WTC11 (cell line): Measurements from ENCODE around the gene ABCA3. TPM values are rescaled to one million over a fixed set of nuclear protein-coding genes. Genes with fewer than 3 reads are reported as not detected.

ENCODE experiments used
- ATAC-seq: fragments of 200-7000 bp; cut with Tn5 transposase; 2 replicates; pipeline ENCODE4 v1.10.0; 2021; ENCODE audit warnings: mild to moderate bottlenecking, moderate library complexity
- CTCF ChIA-PET: fragments of 300-600 bp; sonication (Branson Sonifier 250); formaldehyde crosslinking; loops from one replicate; lab custom pipeline; 2021; ENCODE audit warnings: antibody characterized with exemption; lab: Charles Lee
- POLR2A ChIA-PET: fragments of 350-600 bp; sonication (Branson Sonifier 250); formaldehyde crosslinking; loops from one replicate; lab custom pipeline; 2021; ENCODE audit warnings: antibody characterized with exemption; lab: Charles Lee
- DNase-seq: peaks from one replicate; pipeline ENCODE4 v3.0.0; 2021; ENCODE audit warnings: low spot score
- H3K27ac Mint-ChIP-seq: 2 replicates; pipeline ENCODE4 v1.8.0; 2021; ENCODE audit warnings: mixed read lengths
- H3K27me3 Mint-ChIP-seq: 2 replicates; pipeline ENCODE4 v1.8.0; 2021; ENCODE audit warnings: low read depth, mild to moderate bottlenecking, moderate library complexity, mixed read lengths
- H3K36me3 Mint-ChIP-seq: 2 replicates; pipeline ENCODE4 v1.8.0; 2021; ENCODE audit warnings: mixed read lengths
- H3K4me1 Mint-ChIP-seq: 2 replicates; pipeline ENCODE4 v1.8.0; 2022; ENCODE audit warnings: mixed read lengths
- H3K4me3 Mint-ChIP-seq: 2 replicates; pipeline ENCODE4 v1.8.0; 2021; ENCODE audit warnings: mild to moderate bottlenecking, moderate library complexity, mixed read lengths
- H3K9me3 Mint-ChIP-seq: 2 replicates; pipeline ENCODE4 v1.8.0; 2021; ENCODE audit warnings: mixed read lengths
- CREM ChIP-seq: sonication (generic); formaldehyde crosslinking; IDR thresholded peaks from 2 replicates; pipeline ENCODE4 v1.8.1; 2022; ENCODE audit warnings: mild to moderate bottlenecking, missing genetic modification reagents, moderate library complexity
- ELF4 ChIP-seq: sonication (generic); formaldehyde crosslinking; IDR thresholded peaks from 2 replicates; pipeline ENCODE4 v1.8.1; 2022; ENCODE audit warnings: low read depth, mild to moderate bottlenecking, moderate library complexity, missing genetic modification reagents
- ESRRA ChIP-seq: sonication (generic); formaldehyde crosslinking; IDR thresholded peaks from 2 replicates; pipeline ENCODE4 v1.8.1; 2022; ENCODE audit warnings: mild to moderate bottlenecking, missing genetic modification reagents, borderline replicate concordance
- FOXP1 ChIP-seq: sonication (generic); formaldehyde crosslinking; IDR thresholded peaks from 2 replicates; pipeline ENCODE4 v1.8.0; 2022; ENCODE audit warnings: missing genetic modification reagents, mild to moderate bottlenecking, moderate library complexity, borderline replicate concordance
- GRHL2 ChIP-seq: fragments of 250-450 bp; sonication (Bioruptor Pico); IDR thresholded peaks from 2 replicates; pipeline ENCODE4 v1.8.0; 2022; ENCODE audit warnings: mild to moderate bottlenecking, moderate library complexity; ENCODE audit not compliant: insufficient replicate concordance, severe bottlenecking
- JAZF1 ChIP-seq: fragments of 250-450 bp; sonication (Bioruptor Pico); IDR thresholded peaks from 2 replicates; pipeline ENCODE4 v1.9.0; 2021; ENCODE audit warnings: moderate library complexity, mild to moderate bottlenecking, inconsistent platforms
- RELA ChIP-seq: sonication (generic); formaldehyde crosslinking; IDR thresholded peaks from 2 replicates; pipeline ENCODE4 v1.8.1; 2022; ENCODE audit warnings: missing genetic modification reagents, mild to moderate bottlenecking, borderline replicate concordance
- RORB ChIP-seq: fragments of 250-450 bp; sonication (Bioruptor Pico); IDR thresholded peaks from 2 replicates; pipeline ENCODE4 v1.9.0; 2021; ENCODE audit warnings: mild to moderate bottlenecking
- SMAD3 ChIP-seq: sonication (generic); formaldehyde crosslinking; IDR thresholded peaks from 2 replicates; pipeline ENCODE4 v1.8.0; 2022; ENCODE audit warnings: missing genetic modification reagents, mild to moderate bottlenecking, borderline replicate concordance
- SP1 ChIP-seq: sonication (generic); formaldehyde crosslinking; conservative IDR thresholded peaks from 2 replicates; pipeline ENCODE4 v1.8.1; 2022; ENCODE audit warnings: missing genetic modification reagents
- TCF7 ChIP-seq: sonication (generic); formaldehyde crosslinking; IDR thresholded peaks from 2 replicates; pipeline ENCODE4 v1.8.0; 2022; ENCODE audit warnings: mild to moderate bottlenecking, low read depth, missing genetic modification reagents, moderate library complexity
- TEAD1 ChIP-seq: sonication (generic); formaldehyde crosslinking; IDR thresholded peaks from 2 replicates; pipeline ENCODE4 v1.8.0; 2022; ENCODE audit warnings: mild to moderate bottlenecking, missing genetic modification reagents
- ZBTB21 ChIP-seq: sonication (generic); formaldehyde crosslinking; IDR thresholded peaks from 2 replicates; pipeline ENCODE4 v1.8.1; 2023; ENCODE audit warnings: mild to moderate bottlenecking, missing genetic modification reagents, borderline replicate concordance
- ZNF138 ChIP-seq: sonication (generic); formaldehyde crosslinking; conservative IDR thresholded peaks from 2 replicates; pipeline ENCODE4 v1.8.1; 2022; ENCODE audit warnings: mild to moderate bottlenecking, moderate library complexity, missing genetic modification reagents
- ZNF263 ChIP-seq: sonication (generic); formaldehyde crosslinking; IDR thresholded peaks from 2 replicates; pipeline ENCODE4 v1.8.1; 2022; ENCODE audit warnings: low read depth, mild to moderate bottlenecking, moderate library complexity, missing genetic modification reagents
- total RNA-seq: library from RNA; stranded (reverse); gene quantifications from 3 replicates; pipeline ENCODE4 v1.2.3, GENCODE V29; 2021
- TF ChIP-seq, protein P1 (sequence below): sonication (generic); formaldehyde crosslinking; IDR thresholded peaks from 2 replicates; pipeline ENCODE4 v1.8.0; 2023; ENCODE audit warnings: mild to moderate bottlenecking, missing genetic modification reagents
- TF ChIP-seq, protein P2 (sequence below): sonication (generic); formaldehyde crosslinking; IDR thresholded peaks from 2 replicates; pipeline ENCODE4 v1.8.1; 2023; ENCODE audit warnings: mild to moderate bottlenecking, missing genetic modification reagents, moderate library complexity
- TF ChIP-seq, protein P3 (sequence below): sonication (generic); formaldehyde crosslinking; IDR thresholded peaks from 2 replicates; pipeline ENCODE4 v1.8.1; 2023; ENCODE audit warnings: mild to moderate bottlenecking, missing genetic modification reagents
- TF ChIP-seq, protein P4 (sequence below): fragments of 250-450 bp; sonication (Bioruptor Pico); IDR thresholded peaks from 2 replicates; pipeline ENCODE4 v1.9.0; 2021; ENCODE audit warnings: moderate library complexity, mild to moderate bottlenecking, inconsistent platforms, borderline replicate concordance
- TF ChIP-seq, protein P5 (sequence below): sonication (generic); formaldehyde crosslinking; IDR thresholded peaks from 2 replicates; pipeline ENCODE4 v1.8.0; 2023; ENCODE audit warnings: missing genetic modification reagents, mild to moderate bottlenecking, borderline replicate concordance
- TF ChIP-seq, protein P6 (sequence below): fragments of 250-450 bp; sonication (Bioruptor Pico); IDR thresholded peaks from 2 replicates; pipeline ENCODE4 v1.9.0; 2021; ENCODE audit warnings: mild to moderate bottlenecking

ABCA3 gene
- total RNA-seq, 1 experiment from 2014 or later = 12.1 TPM

DNA sequence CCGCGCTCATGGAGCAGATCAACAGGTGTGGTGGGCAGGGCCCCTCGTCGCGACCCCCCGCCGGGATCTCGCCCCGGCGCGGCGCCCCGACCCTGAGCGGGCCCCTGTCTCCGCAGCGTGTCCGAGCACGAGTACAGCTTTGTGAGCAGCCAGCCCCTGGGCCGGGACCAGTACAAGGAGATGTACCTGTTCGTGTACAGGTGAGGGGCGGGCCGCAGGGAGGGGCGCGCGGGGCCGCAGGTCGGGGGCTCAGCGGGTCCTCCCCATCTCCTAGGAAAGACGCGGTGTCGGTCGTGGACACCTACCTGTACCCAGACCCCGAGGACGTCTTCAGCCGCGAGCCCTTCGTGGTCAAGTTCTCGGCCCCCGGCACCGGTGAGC lies 103.4 kb downstream of the ABCA3 start:
- peaks cover 16% of the 10 kb centered on the region for H3K27me3 Mint-ChIP-seq
- peak overlapping the region; percentile 55 for H3K4me3 Mint-ChIP-seq
- peaks cover 2% of the 10 kb centered on the region; the same call in 1 of the 2 replicates for H3K36me3 Mint-ChIP-seq
- H3K4me1 Mint-ChIP-seq = no peaks in the 10 kb centered on the region
- POLR2A ChIA-PET = interaction anchor here (0.5 to 4.1 kb wide), 5 partner anchors 12 to 41 kb away, joined by 3 to 28 read pairs (median 3); partner anchors contain the start of genes ECI1 and PGP
- DNase-seq = no peak
- no peak; the same call in 1 of the 2 replicates for ATAC-seq
- TF ChIP-seq ZNF263 (CRISPR knock-in tag) (0 out of 2 replicates have a peak, but pooled peaks have one; percentile 12), TCF7 (no peak)
- no peak overlapping the region for H3K27ac Mint-ChIP-seq
- CTCF ChIA-PET = interaction anchor here (0.9 to 4.5 kb wide), 6 partner anchors 14 to 264 kb away, joined by 3 to 51 read pairs (median 12); partner anchors contain the start of genes CASKIN1, ECI1 and PGP
- H3K9me3 Mint-ChIP-seq = no peaks in the 10 kb centered on the region

DNA sequence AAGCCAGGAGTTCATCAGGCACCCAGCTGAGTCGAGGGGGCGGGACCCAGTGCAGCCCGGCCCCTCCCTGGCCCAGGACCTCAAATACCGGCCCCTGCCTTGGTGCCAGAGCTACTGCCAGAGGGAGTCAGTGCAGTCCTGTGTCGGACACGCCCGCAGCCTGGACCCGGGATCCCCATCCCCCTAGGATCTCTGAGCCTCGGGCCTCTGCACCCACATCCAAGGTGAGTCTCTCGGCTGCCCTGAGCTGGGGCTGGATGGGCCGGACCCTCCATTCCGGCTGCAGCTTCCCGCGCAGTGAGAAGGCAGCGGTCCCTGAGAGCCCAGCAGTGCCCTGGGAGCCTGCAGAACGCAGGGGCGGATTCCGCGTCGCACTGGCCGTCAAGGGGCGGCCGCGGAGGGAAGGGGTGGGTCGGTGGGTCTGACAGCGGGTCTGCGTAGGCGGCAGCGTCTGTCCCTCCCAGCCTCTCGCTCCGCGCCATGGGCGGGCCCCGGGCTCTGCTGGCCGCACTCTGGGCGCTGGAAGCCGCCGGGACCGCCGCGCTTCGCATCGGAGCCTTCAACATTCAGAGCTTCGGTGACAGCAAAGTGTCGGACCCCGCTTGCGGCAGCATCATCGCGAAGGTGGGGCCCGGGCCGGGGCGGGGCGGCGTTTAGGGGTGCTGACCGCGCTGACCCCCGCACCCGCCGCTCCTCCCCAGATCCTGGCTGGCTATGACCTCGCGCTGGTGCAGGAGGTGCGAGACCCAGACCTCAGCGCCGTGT lies 104.0 kb downstream of the ABCA3 start, which contains the start of gene DNASE1L2:
Gene DNASE1L2, plus strand, starts transcription at position 108 of the 765 bp plus-strand sequence. Its CDS starts 373 bp downstream, at position 481.
- Mint-ChIP-seq H3K4me1 (no peaks in the 10 kb centered on the region), H3K36me3 (no peaks in the 10 kb centered on the region), H3K4me3 (peak within 1 kb of the TSS; percentile 55), H3K27ac (no peak within 1 kb of the TSS), H3K9me3 (no peaks in the 10 kb centered on the region), H3K27me3 (peaks cover 16% of the 10 kb centered on the region)
- ATAC-seq (peak; percentile 55), DNase-seq (peak; percentile 66)
- ChIA-PET CTCF (interaction anchor here (0.9 to 4.5 kb wide), 9 partner anchors 15 to 265 kb away, joined by 3 to 51 read pairs (median 4); partner anchors contain the start of genes CASKIN1, ECI1 and PGP), POLR2A (interaction anchor here (0.5 to 4.1 kb wide), 5 partner anchors 11 to 27 kb away, joined by 3 to 28 read pairs (median 7); partner anchors contain the start of genes ECI1 and PGP)
- no peak for TF ChIP-seq FOXP1
- TF ChIP-seq ELF4 (CRISPR knock-in tag) = no peak
- TF ChIP-seq, protein P1, sequence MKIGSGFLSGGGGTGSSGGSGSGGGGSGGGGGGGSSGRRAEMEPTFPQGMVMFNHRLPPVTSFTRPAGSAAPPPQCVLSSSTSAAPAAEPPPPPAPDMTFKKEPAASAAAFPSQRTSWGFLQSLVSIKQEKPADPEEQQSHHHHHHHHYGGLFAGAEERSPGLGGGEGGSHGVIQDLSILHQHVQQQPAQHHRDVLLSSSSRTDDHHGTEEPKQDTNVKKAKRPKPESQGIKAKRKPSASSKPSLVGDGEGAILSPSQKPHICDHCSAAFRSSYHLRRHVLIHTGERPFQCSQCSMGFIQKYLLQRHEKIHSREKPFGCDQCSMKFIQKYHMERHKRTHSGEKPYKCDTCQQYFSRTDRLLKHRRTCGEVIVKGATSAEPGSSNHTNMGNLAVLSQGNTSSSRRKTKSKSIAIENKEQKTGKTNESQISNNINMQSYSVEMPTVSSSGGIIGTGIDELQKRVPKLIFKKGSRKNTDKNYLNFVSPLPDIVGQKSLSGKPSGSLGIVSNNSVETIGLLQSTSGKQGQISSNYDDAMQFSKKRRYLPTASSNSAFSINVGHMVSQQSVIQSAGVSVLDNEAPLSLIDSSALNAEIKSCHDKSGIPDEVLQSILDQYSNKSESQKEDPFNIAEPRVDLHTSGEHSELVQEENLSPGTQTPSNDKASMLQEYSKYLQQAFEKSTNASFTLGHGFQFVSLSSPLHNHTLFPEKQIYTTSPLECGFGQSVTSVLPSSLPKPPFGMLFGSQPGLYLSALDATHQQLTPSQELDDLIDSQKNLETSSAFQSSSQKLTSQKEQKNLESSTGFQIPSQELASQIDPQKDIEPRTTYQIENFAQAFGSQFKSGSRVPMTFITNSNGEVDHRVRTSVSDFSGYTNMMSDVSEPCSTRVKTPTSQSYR (CRISPR knock-in tag) = 0 out of 2 replicates have a peak, but pooled peaks have one; percentile 16
- no peak for TF ChIP-seq ZNF138
- no peak for TF ChIP-seq ZBTB21 (CRISPR knock-in tag)
- no peak for TF ChIP-seq GRHL2 (CRISPR knock-in tag)
- TF ChIP-seq, protein P2, sequence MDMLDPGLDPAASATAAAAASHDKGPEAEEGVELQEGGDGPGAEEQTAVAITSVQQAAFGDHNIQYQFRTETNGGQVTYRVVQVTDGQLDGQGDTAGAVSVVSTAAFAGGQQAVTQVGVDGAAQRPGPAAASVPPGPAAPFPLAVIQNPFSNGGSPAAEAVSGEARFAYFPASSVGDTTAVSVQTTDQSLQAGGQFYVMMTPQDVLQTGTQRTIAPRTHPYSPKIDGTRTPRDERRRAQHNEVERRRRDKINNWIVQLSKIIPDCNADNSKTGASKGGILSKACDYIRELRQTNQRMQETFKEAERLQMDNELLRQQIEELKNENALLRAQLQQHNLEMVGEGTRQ = no peak; the same call in 1 of the 2 replicates
- no peak for TF ChIP-seq SMAD3
- TF ChIP-seq JAZF1 = no peak
- no peak; the same call in 1 of the 2 replicates for TF ChIP-seq ESRRA (CRISPR knock-in tag)
- peak; percentile 45 for TF ChIP-seq SP1 (CRISPR knock-in tag)
- TF ChIP-seq RORB (CRISPR knock-in tag) = no peak
- no peak for TF ChIP-seq ZNF263 (CRISPR knock-in tag)
- TF ChIP-seq, protein P3, sequence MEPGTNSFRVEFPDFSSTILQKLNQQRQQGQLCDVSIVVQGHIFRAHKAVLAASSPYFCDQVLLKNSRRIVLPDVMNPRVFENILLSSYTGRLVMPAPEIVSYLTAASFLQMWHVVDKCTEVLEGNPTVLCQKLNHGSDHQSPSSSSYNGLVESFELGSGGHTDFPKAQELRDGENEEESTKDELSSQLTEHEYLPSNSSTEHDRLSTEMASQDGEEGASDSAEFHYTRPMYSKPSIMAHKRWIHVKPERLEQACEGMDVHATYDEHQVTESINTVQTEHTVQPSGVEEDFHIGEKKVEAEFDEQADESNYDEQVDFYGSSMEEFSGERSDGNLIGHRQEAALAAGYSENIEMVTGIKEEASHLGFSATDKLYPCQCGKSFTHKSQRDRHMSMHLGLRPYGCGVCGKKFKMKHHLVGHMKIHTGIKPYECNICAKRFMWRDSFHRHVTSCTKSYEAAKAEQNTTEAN = peak; percentile 48; the same call in 1 of the 2 replicates
- TF ChIP-seq, protein P4, sequence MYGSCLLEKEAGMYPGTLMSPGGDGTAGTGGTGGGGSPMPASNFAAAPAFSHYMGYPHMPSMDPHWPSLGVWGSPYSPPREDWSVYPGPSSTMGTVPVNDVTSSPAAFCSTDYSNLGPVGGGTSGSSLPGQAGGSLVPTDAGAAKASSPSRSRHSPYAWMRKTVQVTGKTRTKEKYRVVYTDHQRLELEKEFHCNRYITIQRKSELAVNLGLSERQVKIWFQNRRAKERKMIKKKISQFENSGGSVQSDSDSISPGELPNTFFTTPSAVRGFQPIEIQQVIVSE (CRISPR knock-in tag) = no peak
- no peak for TF ChIP-seq RELA (CRISPR knock-in tag)
- TF ChIP-seq CREM (CRISPR knock-in tag) = no peak
- TF ChIP-seq, protein P5, sequence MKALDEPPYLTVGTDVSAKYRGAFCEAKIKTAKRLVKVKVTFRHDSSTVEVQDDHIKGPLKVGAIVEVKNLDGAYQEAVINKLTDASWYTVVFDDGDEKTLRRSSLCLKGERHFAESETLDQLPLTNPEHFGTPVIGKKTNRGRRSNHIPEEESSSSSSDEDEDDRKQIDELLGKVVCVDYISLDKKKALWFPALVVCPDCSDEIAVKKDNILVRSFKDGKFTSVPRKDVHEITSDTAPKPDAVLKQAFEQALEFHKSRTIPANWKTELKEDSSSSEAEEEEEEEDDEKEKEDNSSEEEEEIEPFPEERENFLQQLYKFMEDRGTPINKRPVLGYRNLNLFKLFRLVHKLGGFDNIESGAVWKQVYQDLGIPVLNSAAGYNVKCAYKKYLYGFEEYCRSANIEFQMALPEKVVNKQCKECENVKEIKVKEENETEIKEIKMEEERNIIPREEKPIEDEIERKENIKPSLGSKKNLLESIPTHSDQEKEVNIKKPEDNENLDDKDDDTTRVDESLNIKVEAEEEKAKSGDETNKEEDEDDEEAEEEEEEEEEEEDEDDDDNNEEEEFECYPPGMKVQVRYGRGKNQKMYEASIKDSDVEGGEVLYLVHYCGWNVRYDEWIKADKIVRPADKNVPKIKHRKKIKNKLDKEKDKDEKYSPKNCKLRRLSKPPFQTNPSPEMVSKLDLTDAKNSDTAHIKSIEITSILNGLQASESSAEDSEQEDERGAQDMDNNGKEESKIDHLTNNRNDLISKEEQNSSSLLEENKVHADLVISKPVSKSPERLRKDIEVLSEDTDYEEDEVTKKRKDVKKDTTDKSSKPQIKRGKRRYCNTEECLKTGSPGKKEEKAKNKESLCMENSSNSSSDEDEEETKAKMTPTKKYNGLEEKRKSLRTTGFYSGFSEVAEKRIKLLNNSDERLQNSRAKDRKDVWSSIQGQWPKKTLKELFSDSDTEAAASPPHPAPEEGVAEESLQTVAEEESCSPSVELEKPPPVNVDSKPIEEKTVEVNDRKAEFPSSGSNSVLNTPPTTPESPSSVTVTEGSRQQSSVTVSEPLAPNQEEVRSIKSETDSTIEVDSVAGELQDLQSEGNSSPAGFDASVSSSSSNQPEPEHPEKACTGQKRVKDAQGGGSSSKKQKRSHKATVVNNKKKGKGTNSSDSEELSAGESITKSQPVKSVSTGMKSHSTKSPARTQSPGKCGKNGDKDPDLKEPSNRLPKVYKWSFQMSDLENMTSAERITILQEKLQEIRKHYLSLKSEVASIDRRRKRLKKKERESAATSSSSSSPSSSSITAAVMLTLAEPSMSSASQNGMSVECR = peak; percentile 49; the same call in 1 of the 2 replicates
- TF ChIP-seq, protein P6, sequence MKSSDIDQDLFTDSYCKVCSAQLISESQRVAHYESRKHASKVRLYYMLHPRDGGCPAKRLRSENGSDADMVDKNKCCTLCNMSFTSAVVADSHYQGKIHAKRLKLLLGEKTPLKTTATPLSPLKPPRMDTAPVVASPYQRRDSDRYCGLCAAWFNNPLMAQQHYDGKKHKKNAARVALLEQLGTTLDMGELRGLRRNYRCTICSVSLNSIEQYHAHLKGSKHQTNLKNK = no peak
- no peak for TF ChIP-seq TEAD1 (CRISPR knock-in tag)
